ENCODE data around the gene ITGB3. TPM values are rescaled to one million over a fixed set of nuclear protein-coding genes. Genes with fewer than 3 reads are reported as not detected.
A peak's percentile ranks its signal among the peaks of the same experiment; 100 is the strongest.

ITGB3 gene
- total and polyA plus RNA-seq, 2 of the 8 experiments (the other 6 are each of a cell fraction or from before 2014, with no cell fraction given), result 0.08 to 0.09 TPM

GRCh38 chr17:47207143-47208067, 46.2 kb upstream of the ITGB3 start:
- no peaks in the 10 kb centered on the region for H3K79me1 ChIP-seq (ENCODE audit: low read depth, low read length)
- POLR2A ChIA-PET (ENCODE audit: partially characterized antibody), result no interaction called here
- no peak overlapping the region for H2BK12ac ChIP-seq (ENCODE audit: low read depth, low read length)
- H4K8ac ChIP-seq (ENCODE audit: extremely low read depth, insufficient read depth, low read length), result no peak overlapping the region
- H3K79me2 ChIP-seq (ENCODE audit: control insufficient read depth in 1 of 2, insufficient read depth in 2 of 2, low read length in 2 of 2), result no peaks in the 10 kb centered on the region
- no peak overlapping the region for H3K4ac ChIP-seq (replicated peaks; ENCODE audit: insufficient read length, low read depth, low read length)
- no peak overlapping the region for H2BK5ac ChIP-seq (ENCODE audit: low read depth, low read length)
- CTCF ChIA-PET (ENCODE audit: partially characterized antibody), result interaction anchor here (0.6 to 1.5 kb wide), 4 partner anchors 16 to 507 kb away, joined by 3 to 4 read pairs (median 3); no protein-coding TSS in a partner anchor
- no peaks in the 10 kb centered on the region for H3K36me3 ChIP-seq (ENCODE audit: control insufficient read depth in 2 of 4, insufficient read depth in 4 of 4, low read length in 3 of 4)
- H2AFZ ChIP-seq (ENCODE audit: low read length), result 0 out of 2 replicates have a peak overlapping the region, but pooled peaks have one; percentile 17
- H4K20me1 ChIP-seq (replicated peaks in 1 of 2; ENCODE audit: control insufficient read depth in 1 of 2, insufficient read depth in 2 of 2, low read length in 2 of 2), result no peaks in the 10 kb centered on the region
- peaks cover 0 to 3% (median 1%) of the 10 kb centered on the region in 4 experiments; a peak in 2 of 7 replicates for H3K4me1 ChIP-seq (replicated peaks in 1 of 4; ENCODE audit: control insufficient read depth in 3 of 4, insufficient read depth in 4 of 4, low read length in 3 of 4)
- no peak for DNase-seq (ENCODE audit: low read depth in 1 of 2, low spot score in 2 of 2)
- no peak overlapping the region for H4K91ac ChIP-seq (replicated peaks; ENCODE audit: insufficient read length, low read length)
- FAIRE-seq, result no peak
- H2BK15ac ChIP-seq (ENCODE audit: low read length), result no peak overlapping the region
- H3K9ac ChIP-seq (replicated peaks in 1 of 4; ENCODE audit: extremely low read depth in 1 of 4, low read depth in 3 of 4, low read length in 3 of 4), result no peak overlapping the region
- H2BK20ac ChIP-seq (ENCODE audit: low read length), result no peak overlapping the region
- H2BK120ac ChIP-seq (replicated peaks; ENCODE audit: low read depth, low read length), result no peak overlapping the region
- no peak overlapping the region for H3K4me2 ChIP-seq (ENCODE audit: insufficient read depth in 1 of 2, low read depth in 2 of 2, low read length in 2 of 2)
- no peaks in the 10 kb centered on the region; a peak in 1 of 7 replicates for H3K27me3 ChIP-seq (replicated peaks in 1 of 4; ENCODE audit: control insufficient read depth in 3 of 4, extremely low read depth in 1 of 4, insufficient read depth in 3 of 4, low read length in 3 of 4)
- no peak overlapping the region for H3K14ac ChIP-seq (ENCODE audit: insufficient read length)
- 85% methylated on average over 8 of the region's 8 CpGs; no CpG with 5 or more reads in 1 of the 2 experiments for WGBS, 2 experiments (ENCODE audit: extremely low coverage in 1 of 2, insufficient coverage in 1 of 2, insufficient read length in 1 of 2, insufficient replicate concordance in 2 of 2, low coverage in 1 of 2, low lambda C conversion rate in 2 of 2, missing lambda C conversion rate in 1 of 2)
- no peak overlapping the region for H3K4me3 ChIP-seq (ENCODE audit: extremely low read depth in 1 of 4, insufficient read depth in 2 of 4, low read depth in 3 of 4, low read length in 4 of 4)
- H3K9me3 ChIP-seq (ENCODE audit: insufficient read depth in 2 of 2, low read depth in 1 of 2, low read length in 1 of 2), result no peaks in the 10 kb centered on the region
- H3K56ac ChIP-seq (replicated peaks; ENCODE audit: insufficient read length, low read depth, low read length), result no peak overlapping the region
- peaks cover 2% of the 10 kb centered on the region; the same call in 1 of the 2 replicates for H3K23me2 ChIP-seq (ENCODE audit: low read depth, low read length)
- no peak overlapping the region for H3K18ac ChIP-seq (ENCODE audit: extremely low read depth, low read length)
- no peak overlapping the region for H3K23ac ChIP-seq (ENCODE audit: insufficient read length)
- H2AK5ac ChIP-seq (ENCODE audit: low read depth, low read length), result no peak overlapping the region
- H3K27ac ChIP-seq (ENCODE audit: low read depth, low read length), result no peak overlapping the region
- H4K5ac ChIP-seq (ENCODE audit: insufficient read length, low read depth, low read length), result no peak overlapping the region
- no peak for TF ChIP-seq ZNF274 (IDR thresholded peaks at IDR 0.05; ENCODE audit: borderline replicate concordance, extremely low read depth, low read length)
- TF ChIP-seq FOSL1 (IDR thresholded peaks at IDR 0.05; ENCODE audit: insufficient read depth, low read depth, low read length), result no peak
- no peak for TF ChIP-seq BACH1 (IDR thresholded peaks at IDR 0.05; ENCODE audit: low read length)
- TF ChIP-seq KDM5A (IDR thresholded peaks at IDR 0.05; ENCODE audit: low read length), result no peak
- TF ChIP-seq EZH2 (IDR thresholded peaks at IDR 0.05; ENCODE audit: low read depth, low read length, severe bottlenecking), result no peak
- no peak for TF ChIP-seq SIX5 (IDR thresholded peaks at IDR 0.05; ENCODE audit: low read depth, low read length)
- TF ChIP-seq CBX8 (IDR thresholded peaks at IDR 0.05; ENCODE audit: borderline replicate concordance, low read depth, low read length), result no peak
- no peak for TF ChIP-seq CTBP2 (IDR thresholded peaks at IDR 0.05; ENCODE audit: borderline replicate concordance, insufficient read depth, insufficient read length, low read length)
- no peak for TF ChIP-seq ASH2L (IDR thresholded peaks at IDR 0.05; ENCODE audit: low read length)
- TF ChIP-seq SP1 (IDR thresholded peaks at IDR 0.05; ENCODE audit: low read depth, low read length), result no peak
- TF ChIP-seq BCL11A (IDR thresholded peaks at IDR 0.05; ENCODE audit: low read depth in 2 of 2, low read length in 2 of 2), result no peak
- TF ChIP-seq PHF8 (conservative IDR thresholded peaks at IDR 0.05; ENCODE audit: low read depth, low read length), result no peak
